NCI-H345 (cell line): ENCODE measurements around the gene BCAR3.

Experiments
- DNase-seq: peaks from one replicate; lab custom pipeline; 2025; lab: John Stamatoyannopoulos, UW

BCAR3 gene

GRCh38 chr1:93549131-93549530 lies 132.5 kb downstream of the BCAR3 start:
- DNase-seq: no peak

GRCh38 chr1:93546162-93546863 lies 135.3 kb downstream of the BCAR3 start:
- DNase-seq: no peak

DNA sequence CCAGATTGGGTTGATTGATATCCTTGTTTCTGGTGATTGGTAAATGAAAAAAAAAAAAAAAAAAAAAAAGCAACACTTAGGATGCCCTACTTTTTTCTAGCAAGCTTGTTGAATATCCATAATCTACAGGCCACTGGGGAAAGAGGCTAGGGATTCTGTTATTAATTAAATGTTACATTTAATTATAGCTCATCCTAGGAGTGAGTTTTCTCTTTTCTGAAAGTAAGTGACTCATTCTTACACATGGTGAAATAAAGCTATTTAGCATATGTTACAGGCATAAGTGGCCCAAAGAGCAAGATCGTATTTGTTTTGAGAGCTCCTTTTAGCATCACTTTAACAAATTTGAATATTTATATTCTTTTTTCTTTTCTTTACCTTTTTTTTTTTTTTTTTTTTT lies 139.2 kb downstream of the BCAR3 start:
- no peak for DNase-seq

GRCh38 chr1:93541045-93541444 lies 140.6 kb downstream of the BCAR3 start:
- DNase-seq: no peak

DNA sequence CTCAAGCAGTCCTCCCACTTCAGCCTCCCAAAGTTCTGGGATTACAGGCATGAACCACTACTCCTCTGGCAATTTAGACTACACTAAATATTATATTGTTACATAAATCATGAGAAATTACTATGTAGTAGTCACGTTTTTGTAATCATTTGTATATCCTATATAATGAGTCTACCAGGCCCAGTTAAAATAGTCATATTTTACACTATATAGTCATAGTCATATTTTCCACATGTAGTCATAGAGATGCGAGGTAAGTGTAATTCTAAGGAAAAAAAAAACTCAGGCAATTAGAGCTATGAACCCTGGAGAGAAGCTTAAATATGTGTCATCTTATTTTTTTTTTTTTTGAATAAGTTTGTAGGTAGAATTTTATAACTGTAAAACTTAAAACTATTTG lies 143.7 kb downstream of the BCAR3 start:
- DNase-seq: no peak

DNA sequence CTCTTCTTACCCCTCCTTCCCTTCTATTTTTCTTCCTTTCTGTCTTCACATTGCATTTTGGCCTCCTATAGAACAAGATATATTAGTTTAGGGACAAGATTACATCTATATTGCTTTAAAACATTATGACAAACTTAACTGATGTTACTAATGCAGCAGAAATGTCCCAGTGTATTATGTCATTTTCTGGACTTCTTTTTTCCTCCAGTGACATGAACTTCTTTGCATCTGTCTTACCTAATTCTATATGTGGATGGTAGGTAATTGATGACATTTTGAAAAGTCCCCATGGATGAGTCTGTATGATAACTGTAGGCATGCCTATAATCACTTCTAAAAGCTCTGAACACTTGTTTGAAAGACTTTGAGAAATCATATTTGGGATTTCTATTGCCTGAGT lies 144.2 kb downstream of the BCAR3 start:
- DNase-seq: no peak

GRCh38 chr1:93533677-93534076 lies 148.0 kb downstream of the BCAR3 start:
- no peak for DNase-seq

DNA sequence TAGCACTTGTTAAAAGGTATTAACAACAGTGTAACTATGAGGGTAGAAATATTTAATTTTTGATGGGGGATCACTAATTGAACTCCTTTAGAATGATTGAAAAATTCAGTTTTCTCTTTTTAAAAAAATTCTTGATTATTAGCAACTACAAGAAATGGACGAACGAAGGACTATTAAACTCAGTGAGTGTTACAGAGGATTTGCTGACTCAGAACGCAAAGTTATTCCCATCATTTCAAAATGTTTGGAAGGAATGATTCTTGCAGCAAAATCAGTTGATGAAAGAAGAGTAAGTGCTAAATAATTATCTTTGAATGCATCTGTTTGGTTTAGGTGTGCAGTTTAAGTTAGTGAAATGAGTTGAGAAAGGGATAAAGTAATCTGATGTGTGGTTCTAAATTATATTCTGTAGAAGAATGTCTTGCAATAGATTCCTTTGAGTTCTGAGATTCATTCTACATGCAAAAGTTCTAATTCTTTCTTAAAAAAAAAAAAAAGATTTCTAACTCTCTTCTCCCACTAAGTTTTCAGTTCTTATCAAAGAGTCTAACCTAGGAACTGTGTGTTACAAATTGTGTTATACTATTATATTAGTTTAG lies 148.8 kb downstream of the BCAR3 start:
- no peak for DNase-seq

GRCh38 chr1:93531193-93531592 lies 150.4 kb downstream of the BCAR3 start:
- no peak for DNase-seq

GRCh38 chr1:93528412-93528811 lies 153.2 kb downstream of the BCAR3 start:
- no peak for DNase-seq

DNA sequence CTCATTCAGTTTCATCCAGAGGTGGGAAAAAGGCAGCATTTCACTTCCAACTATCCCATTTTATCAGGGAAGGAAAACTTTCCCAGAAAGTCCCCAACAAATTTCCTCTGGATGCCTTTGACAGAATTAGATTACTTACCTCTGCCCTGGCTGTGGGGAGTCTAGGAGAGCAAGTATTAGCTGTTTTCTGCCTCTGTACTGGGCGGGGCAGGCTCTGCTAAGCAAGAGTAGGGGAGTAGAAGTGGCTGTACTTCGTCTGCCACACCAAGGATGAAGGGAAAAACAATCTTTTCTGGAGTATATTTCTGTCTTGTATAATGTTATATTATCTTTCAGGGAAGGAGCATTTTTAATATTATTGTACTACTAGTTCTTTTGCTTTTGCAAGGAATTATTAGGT lies 155.2 kb downstream of the BCAR3 start:
- no peak for DNase-seq

DNA sequence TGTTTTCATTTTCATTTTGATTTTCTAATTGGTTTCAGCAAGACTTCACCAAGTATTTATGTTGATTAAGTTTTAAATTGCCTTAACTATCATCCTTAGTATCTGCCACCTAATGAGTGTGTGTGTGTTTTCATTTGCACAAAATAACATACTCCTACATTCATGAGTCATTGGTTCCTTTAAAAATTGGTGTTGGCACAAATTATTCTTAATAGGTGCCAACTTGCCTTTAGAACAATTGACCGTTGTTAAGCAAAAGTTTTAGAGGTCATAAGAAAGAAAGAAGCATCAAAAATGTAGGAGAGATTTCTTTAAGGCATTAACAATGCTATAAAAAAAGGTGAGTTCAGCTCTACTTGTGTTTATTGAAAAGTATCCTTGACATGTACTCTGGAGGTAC lies 156.2 kb downstream of the BCAR3 start:
- DNase-seq: no peak

DNA sequence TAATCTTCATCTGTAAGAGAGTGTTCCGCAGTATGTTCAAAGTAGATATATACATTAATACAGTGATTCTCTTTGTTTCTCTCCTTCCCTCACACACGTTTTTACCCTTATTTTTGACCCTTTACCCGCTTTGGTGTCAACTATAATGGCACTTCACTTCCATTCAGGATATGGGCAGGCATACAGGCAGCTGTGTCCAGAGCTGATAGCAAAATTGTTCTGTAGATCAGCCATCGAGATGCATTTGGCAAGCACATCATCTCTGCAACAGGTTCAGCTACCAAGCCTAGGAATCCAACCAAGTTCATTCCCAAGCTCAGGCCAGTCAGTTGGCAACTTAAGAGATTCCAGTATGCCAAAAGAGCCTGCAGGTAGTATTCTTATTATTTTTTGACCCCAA lies 158.9 kb downstream of the BCAR3 start:
- no peak for DNase-seq

GRCh38 chr1:93521618-93522017 lies 160.0 kb downstream of the BCAR3 start:
- DNase-seq: no peak

DNA sequence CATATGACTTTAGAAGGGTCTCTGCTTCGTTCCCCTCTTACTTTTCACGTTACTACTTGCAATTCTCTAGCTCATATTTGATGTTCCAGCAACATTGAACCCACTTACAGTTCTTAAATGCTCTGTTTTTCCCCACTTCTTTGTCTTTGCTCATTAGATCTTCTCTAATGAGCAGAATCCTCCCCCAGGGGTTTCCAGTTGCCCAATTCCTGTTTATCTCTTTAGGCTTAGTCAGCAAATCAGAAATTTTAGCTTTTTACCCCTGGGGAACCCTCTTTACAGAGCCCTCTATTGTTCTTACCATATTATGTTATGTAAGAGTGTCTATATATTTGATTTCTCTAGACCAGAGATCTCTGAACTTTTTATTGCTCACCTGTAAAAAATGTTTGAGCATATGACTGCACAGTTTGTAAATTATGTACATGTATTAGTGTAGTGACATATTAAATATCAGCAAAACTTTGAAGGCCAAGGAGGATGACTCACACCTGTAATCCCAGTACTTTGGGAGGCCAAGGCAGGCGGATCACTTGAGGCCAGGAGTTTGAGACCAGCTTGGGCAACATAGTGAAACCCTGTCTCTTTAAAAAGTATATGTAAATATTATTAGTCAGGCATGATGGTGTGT lies 162.3 kb downstream of the BCAR3 start:
- no peak for DNase-seq

GRCh38 chr1:93518516-93518915 lies 163.1 kb downstream of the BCAR3 start:
- DNase-seq: no peak

GRCh38 chr1:93516164-93516563 lies 165.5 kb downstream of the BCAR3 start:
- DNase-seq: no peak
